ENCODE data around the gene CEP152. TPM values are rescaled to one million over a fixed set of nuclear protein-coding genes. Genes with fewer than 3 reads are reported as not detected.

CEP152 gene
- total and polyA plus RNA-seq, 9 of the 15 experiments (the other 6 are each of a cell fraction or from before 2014, with no cell fraction given) = 9.9 to 43.0 (median 23.6) TPM

- TF ChIP-seq DDX20 (tag; IDR thresholded peaks at IDR 0.05; ENCODE audit: low read depth) (no peak), RBM14 (IDR thresholded peaks at IDR 0.05; ENCODE audit: borderline replicate concordance, insufficient read depth, low read depth, low read length) (no peak), MED1 (CRISPR knock-in tag; IDR thresholded peaks at IDR 0.05; ENCODE audit: borderline replicate concordance) (no peak), HBP1 (CRISPR knock-in tag; IDR thresholded peaks at IDR 0.05) (no peak), SRSF1 (IDR thresholded peaks at IDR 0.05; ENCODE audit: low read depth, low read length) (no peak), SAP30 (IDR thresholded peaks at IDR 0.05; ENCODE audit: borderline replicate concordance, insufficient read depth, low read depth, low read length, poor library complexity, severe bottlenecking) (no peak), ZZZ3 (IDR thresholded peaks at IDR 0.05) (no peak), HDAC8 (tag; IDR thresholded peaks at IDR 0.05) (no peak), STAT5A (IDR thresholded peaks at IDR 0.05; ENCODE audit: borderline replicate concordance, low read length) (no peak), TGIF2 (CRISPR knock-in tag; IDR thresholded peaks at IDR 0.05) (no peak), MAFK (IDR thresholded peaks at IDR 0.05; ENCODE audit: low read length) (no peak), EP300 (IDR thresholded peaks at IDR 0.05; ENCODE audit: low read length) (no peak), ZFP36 (IDR thresholded peaks at IDR 0.05; ENCODE audit: low read depth, low read length, partially characterized antibody) (no peak), POLR2G (IDR thresholded peaks at IDR 0.05; ENCODE audit: low read depth, low read length) (no peak)
- TF ChIP-seq, protein P1, sequence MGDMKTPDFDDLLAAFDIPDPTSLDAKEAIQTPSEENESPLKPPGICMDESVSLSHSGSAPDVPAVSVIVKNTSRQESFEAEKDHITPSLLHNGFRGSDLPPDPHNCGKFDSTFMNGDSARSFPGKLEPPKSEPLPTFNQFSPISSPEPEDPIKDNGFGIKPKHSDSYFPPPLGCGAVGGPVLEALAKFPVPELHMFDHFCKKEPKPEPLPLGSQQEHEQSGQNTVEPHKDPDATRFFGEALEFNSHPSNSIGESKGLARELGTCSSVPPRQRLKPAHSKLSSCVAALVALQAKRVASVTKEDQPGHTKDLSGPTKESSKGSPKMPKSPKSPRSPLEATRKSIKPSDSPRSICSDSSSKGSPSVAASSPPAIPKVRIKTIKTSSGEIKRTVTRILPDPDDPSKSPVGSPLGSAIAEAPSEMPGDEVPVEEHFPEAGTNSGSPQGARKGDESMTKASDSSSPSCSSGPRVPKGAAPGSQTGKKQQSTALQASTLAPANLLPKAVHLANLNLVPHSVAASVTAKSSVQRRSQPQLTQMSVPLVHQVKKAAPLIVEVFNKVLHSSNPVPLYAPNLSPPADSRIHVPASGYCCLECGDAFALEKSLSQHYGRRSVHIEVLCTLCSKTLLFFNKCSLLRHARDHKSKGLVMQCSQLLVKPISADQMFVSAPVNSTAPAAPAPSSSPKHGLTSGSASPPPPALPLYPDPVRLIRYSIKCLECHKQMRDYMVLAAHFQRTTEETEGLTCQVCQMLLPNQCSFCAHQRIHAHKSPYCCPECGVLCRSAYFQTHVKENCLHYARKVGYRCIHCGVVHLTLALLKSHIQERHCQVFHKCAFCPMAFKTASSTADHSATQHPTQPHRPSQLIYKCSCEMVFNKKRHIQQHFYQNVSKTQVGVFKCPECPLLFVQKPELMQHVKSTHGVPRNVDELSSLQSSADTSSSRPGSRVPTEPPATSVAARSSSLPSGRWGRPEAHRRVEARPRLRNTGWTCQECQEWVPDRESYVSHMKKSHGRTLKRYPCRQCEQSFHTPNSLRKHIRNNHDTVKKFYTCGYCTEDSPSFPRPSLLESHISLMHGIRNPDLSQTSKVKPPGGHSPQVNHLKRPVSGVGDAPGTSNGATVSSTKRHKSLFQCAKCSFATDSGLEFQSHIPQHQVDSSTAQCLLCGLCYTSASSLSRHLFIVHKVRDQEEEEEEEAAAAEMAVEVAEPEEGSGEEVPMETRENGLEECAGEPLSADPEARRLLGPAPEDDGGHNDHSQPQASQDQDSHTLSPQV (IDR thresholded peaks at IDR 0.05) = no peak
- TF ChIP-seq, protein P2, sequence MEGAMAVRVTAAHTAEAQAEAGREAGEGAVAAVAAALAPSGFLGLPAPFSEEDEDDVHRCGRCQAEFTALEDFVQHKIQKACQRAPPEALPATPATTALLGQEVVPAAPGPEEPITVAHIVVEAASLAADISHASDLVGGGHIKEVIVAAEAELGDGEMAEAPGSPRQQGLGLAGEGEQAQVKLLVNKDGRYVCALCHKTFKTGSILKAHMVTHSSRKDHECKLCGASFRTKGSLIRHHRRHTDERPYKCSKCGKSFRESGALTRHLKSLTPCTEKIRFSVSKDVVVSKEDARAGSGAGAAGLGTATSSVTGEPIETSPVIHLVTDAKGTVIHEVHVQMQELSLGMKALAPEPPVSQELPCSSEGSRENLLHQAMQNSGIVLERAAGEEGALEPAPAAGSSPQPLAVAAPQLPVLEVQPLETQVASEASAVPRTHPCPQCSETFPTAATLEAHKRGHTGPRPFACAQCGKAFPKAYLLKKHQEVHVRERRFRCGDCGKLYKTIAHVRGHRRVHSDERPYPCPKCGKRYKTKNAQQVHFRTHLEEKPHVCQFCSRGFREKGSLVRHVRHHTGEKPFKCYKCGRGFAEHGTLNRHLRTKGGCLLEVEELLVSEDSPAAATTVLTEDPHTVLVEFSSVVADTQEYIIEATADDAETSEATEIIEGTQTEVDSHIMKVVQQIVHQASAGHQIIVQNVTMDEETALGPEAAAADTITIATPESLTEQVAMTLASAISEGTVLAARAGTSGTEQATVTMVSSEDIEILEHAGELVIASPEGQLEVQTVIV (CRISPR knock-in tag; IDR thresholded peaks at IDR 0.05; ENCODE audit: borderline replicate concordance) = no peak
- TF ChIP-seq, protein P3, sequence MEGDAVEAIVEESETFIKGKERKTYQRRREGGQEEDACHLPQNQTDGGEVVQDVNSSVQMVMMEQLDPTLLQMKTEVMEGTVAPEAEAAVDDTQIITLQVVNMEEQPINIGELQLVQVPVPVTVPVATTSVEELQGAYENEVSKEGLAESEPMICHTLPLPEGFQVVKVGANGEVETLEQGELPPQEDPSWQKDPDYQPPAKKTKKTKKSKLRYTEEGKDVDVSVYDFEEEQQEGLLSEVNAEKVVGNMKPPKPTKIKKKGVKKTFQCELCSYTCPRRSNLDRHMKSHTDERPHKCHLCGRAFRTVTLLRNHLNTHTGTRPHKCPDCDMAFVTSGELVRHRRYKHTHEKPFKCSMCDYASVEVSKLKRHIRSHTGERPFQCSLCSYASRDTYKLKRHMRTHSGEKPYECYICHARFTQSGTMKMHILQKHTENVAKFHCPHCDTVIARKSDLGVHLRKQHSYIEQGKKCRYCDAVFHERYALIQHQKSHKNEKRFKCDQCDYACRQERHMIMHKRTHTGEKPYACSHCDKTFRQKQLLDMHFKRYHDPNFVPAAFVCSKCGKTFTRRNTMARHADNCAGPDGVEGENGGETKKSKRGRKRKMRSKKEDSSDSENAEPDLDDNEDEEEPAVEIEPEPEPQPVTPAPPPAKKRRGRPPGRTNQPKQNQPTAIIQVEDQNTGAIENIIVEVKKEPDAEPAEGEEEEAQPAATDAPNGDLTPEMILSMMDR (IDR thresholded peaks at IDR 0.05 in 2 of 3, conservative IDR thresholded peaks at IDR 0.05 in 1 of 3; ENCODE audit: insufficient read depth in 2 of 3, low read depth in 1 of 3, low read length in 3 of 3) = peak in 1 of 3 experiments; percentile 62; a peak in 4 of 6 replicates
Measured at GRCh38 chr15:48800811-48801455, 9.9 kb downstream of the CEP152 start (continued).
